ENCODE results near the gene RIMS3.

RIMS3 gene

GRCh38 chr1:40690771-40691537, 25.5 kb upstream of the RIMS3 start:
- DNase-seq, result no peak

- no peak for DNase-seq
These were observed 24.3 kb upstream of the RIMS3 start for GRCh38 chr1:40689737-40690136.

- no peak for DNase-seq
These were observed 22.2 kb upstream of the RIMS3 start for GRCh38 chr1:40687661-40688060.

- no peak for DNase-seq
These were observed 21.6 kb upstream of the RIMS3 start for GRCh38 chr1:40687059-40687458.

GRCh38 chr1:40684669-40685068, 19.2 kb upstream of the RIMS3 start:
- no peak for DNase-seq

- no peak for DNase-seq
These were observed 13.9 kb upstream of the RIMS3 start for GRCh38 chr1:40679165-40679953.

- no peak for DNase-seq
These were observed 11.0 kb upstream of the RIMS3 start for GRCh38 chr1:40676501-40676900.

- DNase-seq, result no peak
These were observed 8.0 kb upstream of the RIMS3 start for GRCh38 chr1:40673452-40673851.

GRCh38 chr1:40668769-40669525, 3.5 kb upstream of the RIMS3 start:
- DNase-seq, result peak; percentile 27

GRCh38 chr1:40664791-40665190, 691 bp downstream of the RIMS3 start:
- no peak for DNase-seq

GRCh38 chr1:40664167-40664537, 1.3 kb downstream of the RIMS3 start:
- no peak for DNase-seq

GRCh38 chr1:40663324-40664166, 1.9 kb downstream of the RIMS3 start:
- no peak for DNase-seq

GRCh38 chr1:40662864-40663263, 2.6 kb downstream of the RIMS3 start:
- DNase-seq, result no peak

GRCh38 chr1:40662151-40662550, 3.3 kb downstream of the RIMS3 start:
- DNase-seq, result no peak

- DNase-seq, result no peak
These were observed 3.8 kb downstream of the RIMS3 start for GRCh38 chr1:40661678-40662077.

- DNase-seq, result no peak
These were observed 5.9 kb downstream of the RIMS3 start for GRCh38 chr1:40659649-40659947.

- DNase-seq, result no peak
These were observed 6.5 kb downstream of the RIMS3 start for GRCh38 chr1:40658751-40659648.

- DNase-seq, result no peak
These were observed 8.4 kb downstream of the RIMS3 start for GRCh38 chr1:40657046-40657445.

- no peak for DNase-seq
These were observed 11.5 kb downstream of the RIMS3 start for GRCh38 chr1:40653851-40654537.

- no peak for DNase-seq
These were observed 12.5 kb downstream of the RIMS3 start for GRCh38 chr1:40652979-40653378.

- DNase-seq, result no peak
These were observed 13.0 kb downstream of the RIMS3 start for GRCh38 chr1:40652468-40652867.

Measured in SHP77 treated with DMSO at 0.1 percent for 48 hours (cell line).